Activated CD4-positive, alpha-beta T cell treated with anti-CD3 and anti-CD28 coated beads, Interleukin-2, amount 10 ng/mL, durations not matched to agents 7 days and 5 days (primary cell): Measurements from ENCODE around the gene UFD1. TPM values are rescaled to one million over a fixed set of nuclear protein-coding genes. Genes with fewer than 3 reads are reported as not detected.
"Not testable (repeated sequence)": the region's sequence is repeated elsewhere in the genome, so short reads cannot be mapped to it uniquely, and the experiment has no call there.

ENCODE experiments used
- CTCF ChIA-PET: fragments of 350-600 bp; sonication (Branson Sonifier 250); formaldehyde crosslinking; loops from one replicate; lab custom pipeline; 2021; ENCODE audit warnings: antibody characterized with exemption; lab: Charles Lee
- POLR2A ChIA-PET: fragments of 350-600 bp; sonication (Branson Sonifier 250); formaldehyde crosslinking; loops from one replicate; lab custom pipeline; 2021; ENCODE audit warnings: antibody characterized with exemption; lab: Charles Lee
- DNase-seq: peaks from one replicate; pipeline ENCODE4 v3.0.0-alpha.2; 2020
- H3K27ac Mint-ChIP-seq: one replicate; pipeline ENCODE4 v1.8.0; 2021; ENCODE audit warnings: mild to moderate bottlenecking, moderate library complexity, mixed read lengths
- H3K27me3 Mint-ChIP-seq: one replicate; pipeline ENCODE4 v1.8.0; 2021; ENCODE audit warnings: mixed read lengths
- H3K36me3 Mint-ChIP-seq: one replicate; pipeline ENCODE4 v1.8.0; 2021; ENCODE audit warnings: low read depth, mixed read lengths
- H3K4me1 Mint-ChIP-seq: one replicate; pipeline ENCODE4 v1.8.0; 2021; ENCODE audit warnings: mixed read lengths
- H3K4me3 Mint-ChIP-seq: one replicate; pipeline ENCODE4 v1.8.0; 2021; ENCODE audit warnings: mild to moderate bottlenecking, moderate library complexity, mixed read lengths
- H3K9me3 Mint-ChIP-seq: one replicate; pipeline ENCODE4 v1.8.0; 2021; ENCODE audit warnings: mixed read lengths
- total RNA-seq, 2 experiments: library from RNA; stranded (reverse); gene quantifications; one replicate each; pipeline ENCODE4 v1.2.3, GENCODE V29; 2021

UFD1 gene
- total RNA-seq, 2 experiments from 2014 or later = 93.1 to 114 TPM

DNA sequence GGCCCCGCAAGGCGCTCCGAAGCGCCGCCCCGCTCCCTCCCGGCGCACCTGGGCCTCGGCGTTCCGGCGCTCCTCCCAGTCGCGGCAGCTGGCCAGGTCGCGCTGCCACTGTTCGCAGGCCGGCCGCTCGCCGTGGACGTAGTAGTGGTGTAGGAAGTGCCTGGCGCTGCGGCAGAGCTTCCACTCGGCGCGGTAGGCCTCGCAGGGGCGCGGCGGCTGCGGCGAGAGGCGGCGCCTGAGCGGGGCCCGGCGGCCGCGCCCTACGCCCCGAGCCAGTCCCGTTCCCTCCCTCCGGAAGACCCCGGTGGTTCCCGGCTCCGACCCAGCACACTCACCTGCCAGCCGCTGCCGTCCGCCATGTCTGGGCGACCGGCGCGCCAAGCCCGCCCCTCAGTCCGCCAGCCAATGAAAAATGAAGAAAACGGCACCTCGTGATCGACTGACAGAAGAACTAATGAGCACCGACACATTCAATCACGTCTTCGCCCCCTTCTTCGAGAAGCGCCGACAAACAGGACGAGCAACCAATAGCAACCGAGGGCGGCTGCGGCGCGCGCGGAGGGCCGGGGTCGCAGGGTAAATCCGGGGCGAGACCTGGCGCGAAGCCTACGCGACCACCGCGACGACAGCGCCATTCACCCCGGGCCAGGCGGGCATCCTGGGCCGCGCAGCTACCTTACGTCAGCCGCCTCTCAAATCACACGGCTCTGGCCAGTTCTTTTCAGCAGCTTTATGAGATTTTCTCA lies 31.5 kb downstream of the UFD1 start, which contains the start of gene C22orf39:
TSS of gene C22orf39 (minus strand) at position 382 of the 746 bp plus-strand sequence. CDS start at position 359, 23 bp downstream.
- peak within 1 kb of the TSS; percentile 96 for H3K27ac Mint-ChIP-seq
- H3K4me1 Mint-ChIP-seq = peaks cover 42% of the 10 kb centered on the region
- ChIA-PET POLR2A (interaction anchor here (1.7 kb wide), 1 partner anchor 16 kb away, joined by 5 read pairs; the partner anchor contains the start of gene HIRA), CTCF (interaction anchor here (2.1 kb wide), 1 partner anchor 13 kb away, joined by 11 read pairs; no protein-coding TSS in a partner anchor)
- H3K9me3 Mint-ChIP-seq = no peaks in the 10 kb centered on the region
- peak; percentile 92 for DNase-seq
- no peaks in the 10 kb centered on the region for H3K27me3 Mint-ChIP-seq
- peaks cover 34% of the 10 kb centered on the region for H3K36me3 Mint-ChIP-seq
- H3K4me3 Mint-ChIP-seq = peak within 1 kb of the TSS; percentile 94

DNA sequence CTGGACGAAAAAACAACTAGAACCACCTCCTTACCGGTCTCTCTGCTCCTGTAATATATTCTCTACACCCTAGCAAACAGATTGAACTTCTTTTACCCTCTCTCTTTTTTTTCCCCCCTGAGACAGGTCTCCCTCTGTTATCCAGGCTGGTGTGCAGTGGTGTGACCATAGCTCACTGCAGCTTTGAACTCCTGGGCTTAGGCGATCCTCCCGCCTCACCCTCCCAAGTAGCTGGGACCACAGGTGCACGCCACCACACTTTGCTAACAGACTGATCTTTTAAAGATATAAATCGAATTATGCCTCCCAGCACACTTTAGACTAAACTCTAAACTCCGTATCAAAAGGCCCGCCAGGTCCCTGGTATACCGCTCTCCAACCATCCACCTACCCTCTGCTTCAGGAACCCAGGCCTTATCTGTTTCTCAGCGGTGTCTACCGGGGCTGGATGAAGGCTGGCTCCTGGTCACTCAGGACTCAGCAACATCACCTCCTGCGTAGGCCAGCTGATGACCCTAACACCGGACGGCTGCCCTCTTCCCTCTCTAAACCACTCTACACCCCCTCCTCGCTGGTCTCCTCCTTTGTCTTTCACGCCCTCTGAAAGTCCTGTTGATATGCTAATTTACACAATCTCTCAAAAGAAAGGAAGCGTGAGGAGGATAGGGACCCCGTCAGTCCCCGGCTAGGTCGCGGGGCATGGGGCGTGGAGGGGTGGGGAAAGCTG lies 32.2 kb downstream of the UFD1 start:
- POLR2A ChIA-PET = interaction anchor here (1.7 kb wide), 1 partner anchor 15 kb away, joined by 5 read pairs; the partner anchor contains the start of gene HIRA
- DNase-seq = no peak
- H3K4me1 Mint-ChIP-seq = peaks cover 44% of the 10 kb centered on the region

DNA sequence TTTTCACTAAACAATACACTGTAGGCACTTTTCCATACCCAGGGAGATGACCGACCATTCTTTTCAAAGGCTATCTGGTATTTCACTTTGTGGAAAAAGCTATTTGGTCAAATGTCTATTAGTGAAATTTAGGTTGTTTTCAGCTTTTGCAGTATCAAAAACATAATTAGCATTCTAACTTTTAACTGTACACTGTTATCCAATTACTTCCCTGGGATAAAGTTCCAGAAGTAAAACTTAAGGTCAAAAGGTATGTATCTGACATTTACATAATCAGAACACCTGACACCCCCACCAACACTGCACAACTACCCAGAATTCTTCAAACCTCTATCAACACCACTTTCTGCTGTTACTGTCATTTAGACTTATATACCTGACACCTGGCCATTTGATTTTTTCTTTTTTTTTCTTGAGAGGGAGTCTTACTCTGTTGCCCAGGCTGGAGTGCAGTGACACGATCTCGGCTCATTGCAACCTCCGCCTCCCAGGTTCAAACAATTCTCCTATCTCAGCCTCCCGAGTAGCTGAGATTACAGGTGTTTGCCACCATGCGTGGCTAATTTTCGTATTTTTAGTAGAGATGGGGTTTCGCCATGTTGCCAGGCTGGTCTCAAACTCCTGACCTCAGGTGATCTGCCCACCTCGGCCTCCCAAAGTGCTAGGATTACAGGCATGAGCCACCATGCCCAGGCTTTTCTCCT lies 33.6 kb downstream of the UFD1 start:
- not testable (repeated sequence) for H3K9me3 Mint-ChIP-seq, H3K27me3 Mint-ChIP-seq, DNase-seq, H3K27ac Mint-ChIP-seq
- peaks cover 44% of the 10 kb centered on the region for H3K4me1 Mint-ChIP-seq
- ChIA-PET POLR2A (interaction anchor here (0.7 kb wide), 1 partner anchor 18 kb away, joined by 3 read pairs; no protein-coding TSS in a partner anchor), CTCF (interaction anchor here (2.1 kb wide), 1 partner anchor 11 kb away, joined by 11 read pairs; no protein-coding TSS in a partner anchor)
- peaks cover 36% of the 10 kb centered on the region for H3K36me3 Mint-ChIP-seq
- peak overlapping the region; percentile 19 for H3K4me3 Mint-ChIP-seq

More for the DNA sequence above, 32.2 kb downstream of the UFD1 start:
- H3K9me3 Mint-ChIP-seq = no peaks in the 10 kb centered on the region
- peak overlapping the region; percentile 94 for H3K4me3 Mint-ChIP-seq
- H3K27ac Mint-ChIP-seq = peak overlapping the region; percentile 96
- CTCF ChIA-PET = interaction anchor here (2.1 kb wide), 1 partner anchor 12 kb away, joined by 11 read pairs; no protein-coding TSS in a partner anchor
- peaks cover 33% of the 10 kb centered on the region for H3K36me3 Mint-ChIP-seq
- no peaks in the 10 kb centered on the region for H3K27me3 Mint-ChIP-seq

DNA sequence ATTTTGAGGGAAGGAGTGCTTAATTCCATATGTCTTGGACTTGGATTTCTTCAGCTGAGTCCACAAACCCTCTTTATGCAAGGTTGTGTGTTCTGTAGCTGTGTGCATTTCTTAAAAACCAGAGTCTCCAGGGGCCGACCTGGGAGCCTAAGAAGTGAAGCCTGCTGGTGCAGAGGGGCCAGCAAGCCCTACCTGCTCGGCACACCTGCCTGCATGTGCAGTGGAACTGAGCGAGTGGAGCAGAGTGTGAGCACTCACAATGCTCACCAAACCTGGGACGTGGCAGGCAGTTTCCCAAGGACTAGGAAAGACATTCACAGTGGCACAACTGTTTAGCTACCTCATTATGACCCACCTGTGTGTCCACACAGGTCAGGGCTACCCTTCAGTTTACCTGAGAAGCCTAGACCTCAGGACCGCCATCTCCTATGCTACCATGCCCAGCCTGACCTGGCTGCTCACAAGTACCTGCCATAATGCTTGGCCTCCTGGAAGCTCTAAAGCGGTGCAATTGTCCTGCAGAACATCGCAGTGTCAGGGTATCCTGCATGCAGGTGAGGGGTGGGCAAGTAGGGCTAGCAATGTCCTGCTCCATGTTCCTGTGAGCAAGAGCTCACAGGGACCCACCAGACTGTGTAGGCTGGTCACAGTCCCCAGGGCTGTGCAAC lies 35.3 kb downstream of the UFD1 start:
- peaks cover 33% of the 10 kb centered on the region for H3K4me1 Mint-ChIP-seq
- POLR2A ChIA-PET = no interaction called here

DNA sequence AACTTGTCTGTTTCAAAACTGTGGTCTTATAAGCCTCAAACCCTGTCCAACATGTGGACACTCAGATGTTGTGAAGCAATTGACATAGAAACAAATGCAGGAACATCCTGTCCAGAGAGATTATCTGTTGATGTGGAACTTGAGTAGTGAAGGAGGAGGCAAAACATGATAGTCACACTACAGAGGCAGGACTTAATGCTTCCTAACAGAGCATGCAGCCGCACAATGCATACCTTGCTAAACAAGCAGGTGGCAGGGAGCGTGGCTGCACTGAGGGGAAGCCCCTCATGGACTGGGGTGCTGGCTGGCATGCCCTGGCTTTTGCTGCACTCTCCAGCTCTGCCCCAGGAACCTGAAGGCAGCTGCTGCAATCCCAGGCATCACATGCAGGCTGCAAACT lies 36.8 kb downstream of the UFD1 start:
- Mint-ChIP-seq H3K27ac (no peak overlapping the region), H3K4me3 (no peak overlapping the region), H3K27me3 (no peaks in the 10 kb centered on the region), H3K9me3 (no peaks in the 10 kb centered on the region), H3K4me1 (peaks cover 28% of the 10 kb centered on the region), H3K36me3 (peaks cover 33% of the 10 kb centered on the region)
- ChIA-PET CTCF (no interaction called here), POLR2A (no interaction called here)
- no peak for DNase-seq

More for the DNA sequence above, 35.3 kb downstream of the UFD1 start:
- Mint-ChIP-seq H3K9me3 (no peaks in the 10 kb centered on the region), H3K27me3 (no peaks in the 10 kb centered on the region), H3K27ac (no peak overlapping the region), H3K36me3 (peaks cover 35% of the 10 kb centered on the region), H3K4me3 (no peak overlapping the region)
- DNase-seq = no peak
- CTCF ChIA-PET = no interaction called here

DNA sequence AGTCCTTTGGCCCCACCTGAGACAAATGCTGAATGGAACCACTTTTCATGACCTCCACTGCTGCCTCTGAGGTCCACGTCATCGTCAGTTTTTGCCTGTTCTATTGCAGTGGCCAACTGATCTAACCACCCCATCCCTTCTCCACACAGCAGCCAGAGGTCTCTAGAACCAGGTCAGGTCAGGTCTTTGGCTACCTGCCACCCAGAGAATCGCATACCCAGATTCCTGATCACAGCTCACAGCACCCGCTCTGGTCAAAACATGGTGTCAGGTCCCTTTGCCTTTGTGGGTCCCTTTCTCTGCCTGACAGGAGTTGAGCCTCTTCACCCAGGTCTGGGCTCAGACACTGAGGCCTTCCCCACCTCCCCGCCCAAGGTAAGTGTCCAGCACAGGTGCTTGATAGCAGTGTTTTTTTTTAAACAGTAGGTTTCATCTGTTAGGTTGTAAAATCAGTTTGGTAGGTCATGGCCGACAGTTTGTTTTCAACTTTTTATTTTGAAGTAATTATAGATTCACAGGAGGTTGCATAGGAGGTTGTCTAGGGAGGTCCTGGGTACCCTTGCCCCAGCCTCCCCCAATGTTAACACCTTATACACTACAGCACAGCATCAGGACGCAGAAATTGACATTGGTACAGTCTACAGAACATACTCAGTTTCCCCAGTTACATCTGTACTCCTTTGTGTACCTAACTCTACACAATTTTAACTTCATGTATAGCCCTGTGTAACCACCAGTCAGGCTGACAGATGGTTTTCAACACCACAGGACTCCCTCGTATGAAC lies 38.4 kb downstream of the UFD1 start:
- H3K36me3 Mint-ChIP-seq = peaks cover 25% of the 10 kb centered on the region
- no peak for DNase-seq
- H3K27me3 Mint-ChIP-seq = no peaks in the 10 kb centered on the region
- peaks cover 18% of the 10 kb centered on the region for H3K4me1 Mint-ChIP-seq
- no peaks in the 10 kb centered on the region for H3K9me3 Mint-ChIP-seq
- H3K4me3 Mint-ChIP-seq = no peak overlapping the region
- peak overlapping the region; percentile 25 for H3K27ac Mint-ChIP-seq
- ChIA-PET POLR2A (interaction anchor here (0.7 kb wide), 1 partner anchor 21 kb away, joined by 3 read pairs; no protein-coding TSS in a partner anchor), CTCF (no interaction called here)

DNA sequence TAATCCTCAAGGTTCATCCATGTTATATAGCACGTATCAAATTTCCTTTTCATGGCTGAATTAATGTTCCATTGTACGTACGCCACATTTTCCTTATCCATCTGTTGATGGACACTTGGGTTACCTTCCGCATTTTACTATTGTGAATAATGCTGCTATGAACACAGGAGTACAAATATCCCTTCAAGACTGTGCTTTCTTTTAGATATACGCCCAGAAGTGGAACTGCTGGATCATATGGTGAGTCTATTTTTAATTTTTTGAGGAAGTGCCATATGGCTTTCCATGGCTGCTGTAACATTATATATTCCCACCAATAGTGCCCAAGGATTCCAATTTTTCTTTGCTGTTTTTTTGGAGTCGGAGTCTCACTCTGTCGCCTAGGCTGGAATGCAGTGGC lies 40.7 kb downstream of the UFD1 start:
- Mint-ChIP-seq H3K4me3 (no peak overlapping the region), H3K27ac (no peak overlapping the region), H3K9me3 (no peaks in the 10 kb centered on the region), H3K36me3 (peaks cover 25% of the 10 kb centered on the region), H3K4me1 (peaks cover 15% of the 10 kb centered on the region), H3K27me3 (no peaks in the 10 kb centered on the region)
- ChIA-PET CTCF (no interaction called here), POLR2A (no interaction called here)
- DNase-seq = no peak

DNA sequence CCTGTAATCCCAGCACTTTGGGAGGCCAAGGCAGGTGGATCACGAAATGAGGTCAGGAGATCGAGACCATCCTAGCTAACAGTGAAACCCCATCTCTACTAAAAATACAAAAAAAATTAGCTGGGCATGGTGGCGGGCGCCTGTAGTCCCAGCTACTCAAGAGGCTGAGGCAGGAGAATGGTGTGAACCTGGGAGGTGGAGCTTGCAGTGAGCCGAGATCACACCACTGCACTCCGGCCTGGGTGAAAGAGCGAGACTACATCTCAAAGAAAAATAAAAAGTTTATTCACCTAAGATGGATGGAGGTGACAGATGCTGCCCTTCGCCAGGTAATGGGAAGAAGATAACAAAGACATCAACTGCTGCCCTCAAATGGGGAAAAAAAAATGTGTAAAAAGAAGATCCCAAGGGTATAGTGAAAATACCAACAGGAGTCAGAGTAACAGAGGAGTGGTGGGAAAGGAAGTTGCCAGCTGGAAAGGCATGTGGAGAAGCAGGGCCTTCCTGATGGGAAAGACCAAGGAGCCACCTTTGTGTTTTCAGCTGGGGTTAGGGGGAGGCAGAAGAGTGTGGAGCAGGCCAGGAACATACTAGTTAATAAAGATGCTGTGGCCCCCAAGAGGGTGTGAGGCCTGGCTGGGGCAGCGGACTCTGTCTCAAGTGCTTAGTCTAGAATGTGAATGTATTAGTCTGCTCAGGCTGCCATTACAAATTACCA lies 42.4 kb downstream of the UFD1 start:
- POLR2A ChIA-PET, H3K9me3 Mint-ChIP-seq, H3K4me3 Mint-ChIP-seq, CTCF ChIA-PET, H3K27me3 Mint-ChIP-seq, DNase-seq, H3K27ac Mint-ChIP-seq: not testable (repeated sequence)
- Mint-ChIP-seq H3K36me3 (peaks cover 22% of the 10 kb centered on the region), H3K4me1 (peaks cover 18% of the 10 kb centered on the region)

DNA sequence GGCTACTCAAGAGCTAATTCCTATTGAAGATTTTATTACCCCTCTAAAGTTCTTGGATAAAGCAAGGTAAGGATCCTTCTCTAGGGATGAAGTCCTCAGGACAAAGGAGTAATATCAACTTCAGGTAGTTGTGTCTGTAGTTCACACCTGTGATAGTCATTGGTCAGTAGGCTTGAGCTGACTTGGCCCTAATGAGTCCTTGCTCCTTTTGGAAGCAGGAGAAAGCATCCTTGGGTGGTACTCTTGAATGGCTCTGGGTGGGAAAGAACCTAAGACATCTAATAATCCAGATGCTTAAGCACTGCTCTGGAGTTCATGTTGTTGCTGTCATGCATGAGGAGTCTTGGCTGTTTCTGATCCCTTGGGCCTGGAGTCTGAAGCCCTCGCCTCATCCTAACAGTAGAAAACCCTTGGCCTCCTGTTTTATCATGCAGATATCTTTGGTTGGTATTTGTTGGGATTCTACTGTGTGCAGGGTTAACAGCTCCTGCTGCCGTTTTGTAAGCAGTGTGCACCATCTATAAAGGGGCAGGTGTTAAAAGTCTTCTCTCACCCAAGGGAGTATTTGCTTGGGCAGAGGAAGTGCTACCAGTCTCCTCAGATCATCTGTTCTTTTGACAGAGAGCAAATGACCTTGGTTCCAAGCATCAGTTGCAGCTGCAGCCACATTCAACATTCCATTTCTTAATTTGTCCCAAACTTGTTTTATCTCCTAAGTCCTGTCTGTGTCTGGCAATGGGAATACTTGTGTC lies 44.0 kb downstream of the UFD1 start:
- Mint-ChIP-seq H3K9me3 (no peaks in the 10 kb centered on the region), H3K27me3 (no peaks in the 10 kb centered on the region), H3K27ac (no peak overlapping the region), H3K36me3 (peaks cover 15% of the 10 kb centered on the region), H3K4me3 (no peak overlapping the region), H3K4me1 (peaks cover 18% of the 10 kb centered on the region)
- ChIA-PET POLR2A (no interaction called here), CTCF (interaction anchor here (0.6 to 2.3 kb wide), 4 partner anchors 11 to 34 kb away, joined by 3 to 11 read pairs (median 4); no protein-coding TSS in a partner anchor)
- DNase-seq = no peak

DNA sequence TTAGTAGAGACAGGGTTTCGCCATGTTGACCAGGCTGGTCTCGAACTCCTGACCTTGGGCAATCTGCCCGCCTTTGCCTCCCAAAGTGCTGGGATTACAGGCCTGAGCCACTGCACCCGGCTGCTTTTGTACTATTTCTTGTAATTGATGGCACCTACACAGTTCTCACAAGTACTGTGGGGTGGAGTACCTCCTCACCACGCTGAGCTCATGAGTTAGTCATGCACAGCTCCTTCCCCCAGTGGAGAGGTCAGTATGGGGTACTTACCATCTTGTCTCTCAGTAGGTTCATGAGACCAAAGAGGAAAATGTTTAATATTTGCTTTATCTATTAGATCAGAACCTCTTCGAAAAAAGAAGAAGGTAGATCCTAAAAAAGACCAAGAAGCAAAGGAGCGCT lies 44.6 kb downstream of the UFD1 start:
- ChIA-PET POLR2A (no interaction called here), CTCF (interaction anchor here (0.6 to 2.3 kb wide), 3 partner anchors 12 to 38 kb away, joined by 3 to 11 read pairs (median 3); no protein-coding TSS in a partner anchor)
- Mint-ChIP-seq H3K27me3 (no peaks in the 10 kb centered on the region), H3K4me3 (peak overlapping the region; percentile 13), H3K4me1 (peaks cover 23% of the 10 kb centered on the region), H3K36me3 (peaks cover 21% of the 10 kb centered on the region), H3K9me3 (no peaks in the 10 kb centered on the region), H3K27ac (peak overlapping the region; percentile 41)
- DNase-seq = no peak
